Measurements from ENCODE around the gene POF1B.
"Not testable (repeated sequence)": the region's sequence is repeated elsewhere in the genome, so short reads cannot be mapped to it uniquely, and the experiment has no call there.

POF1B gene

GRCh38 chrX:85326234-85327059, 53.0 kb downstream of the POF1B start:
- DNase-seq (ENCODE audit: low read depth) = no peak
- no peak for TF ChIP-seq CTCF (IDR thresholded peaks at IDR 0.05; ENCODE audit: low read depth, low read length, missing control alignments)
- in situ Hi-C loops (cut with HindIII; ENCODE audit: low sequenced_read_pairs) = no loop called here
- H3K4me3 ChIP-seq (ENCODE audit: low read depth, low read length) = no peak overlapping the region

- H3K4me3 ChIP-seq (ENCODE audit: low read depth, low read length); in situ Hi-C loops (cut with HindIII; ENCODE audit: low sequenced_read_pairs); DNase-seq (ENCODE audit: low read depth): not testable (repeated sequence)
These were observed 68.1 kb downstream of the POF1B start for GRCh38 chrX:85311348-85311747.

GRCh38 chrX:85309717-85310116, 69.7 kb downstream of the POF1B start:
- H3K4me3 ChIP-seq (ENCODE audit: low read depth, low read length) = no peak overlapping the region
- DNase-seq (ENCODE audit: low read depth) = no peak
- in situ Hi-C loops (cut with HindIII; ENCODE audit: low sequenced_read_pairs) = no loop called here
- no peak for TF ChIP-seq CTCF (IDR thresholded peaks at IDR 0.05; ENCODE audit: low read depth, low read length, missing control alignments)

- no peak overlapping the region for H3K4me3 ChIP-seq (ENCODE audit: low read depth, low read length)
- no peak for TF ChIP-seq CTCF (IDR thresholded peaks at IDR 0.05; ENCODE audit: low read depth, low read length, missing control alignments)
- no peak for DNase-seq (ENCODE audit: low read depth)
- in situ Hi-C loops (cut with HindIII; ENCODE audit: low sequenced_read_pairs) = no loop called here
These were observed 75.9 kb downstream of the POF1B start for GRCh38 chrX:85303544-85303943.

GRCh38 chrX:85288992-85289723, 90.3 kb downstream of the POF1B start:
- H3K4me3 ChIP-seq (ENCODE audit: low read depth, low read length) = no peak overlapping the region
- in situ Hi-C loops (cut with HindIII; ENCODE audit: low sequenced_read_pairs) = no loop called here
- DNase-seq (ENCODE audit: low read depth) = no peak
- TF ChIP-seq CTCF (IDR thresholded peaks at IDR 0.05; ENCODE audit: low read depth, low read length, missing control alignments) = no peak

GRCh38 chrX:85285286-85285685, 94.2 kb downstream of the POF1B start:
- H3K4me3 ChIP-seq (ENCODE audit: low read depth, low read length); DNase-seq (ENCODE audit: low read depth); in situ Hi-C loops (cut with HindIII; ENCODE audit: low sequenced_read_pairs): not testable (repeated sequence)

- in situ Hi-C loops (cut with HindIII; ENCODE audit: low sequenced_read_pairs) = no loop called here
- peak overlapping the region; percentile 72 for H3K4me3 ChIP-seq (ENCODE audit: low read depth, low read length)
- no peak for TF ChIP-seq CTCF (IDR thresholded peaks at IDR 0.05; ENCODE audit: low read depth, low read length, missing control alignments)
- no peak for DNase-seq (ENCODE audit: low read depth)
These were observed 134.8 kb downstream of the POF1B start for GRCh38 chrX:85244450-85245211.
